Stimulated activated CD4-positive, alpha-beta T cell treated with anti-CD3 and anti-CD28 coated beads, TNF-alpha, amount 100 ng/mL, for 4 hours (primary cell): ENCODE results near the gene RARRES1.
"Not testable (repeated sequence)": the region's sequence is repeated elsewhere in the genome, so short reads cannot be mapped to it uniquely, and the experiment has no call there.

Experiments
- DNase-seq, 3 experiments: peaks; one replicate each; pipeline ENCODE4 v3.0.0-alpha.2; 2020; ENCODE audit warnings: low read depth in 3 of 3

Gene RARRES1

DNA sequence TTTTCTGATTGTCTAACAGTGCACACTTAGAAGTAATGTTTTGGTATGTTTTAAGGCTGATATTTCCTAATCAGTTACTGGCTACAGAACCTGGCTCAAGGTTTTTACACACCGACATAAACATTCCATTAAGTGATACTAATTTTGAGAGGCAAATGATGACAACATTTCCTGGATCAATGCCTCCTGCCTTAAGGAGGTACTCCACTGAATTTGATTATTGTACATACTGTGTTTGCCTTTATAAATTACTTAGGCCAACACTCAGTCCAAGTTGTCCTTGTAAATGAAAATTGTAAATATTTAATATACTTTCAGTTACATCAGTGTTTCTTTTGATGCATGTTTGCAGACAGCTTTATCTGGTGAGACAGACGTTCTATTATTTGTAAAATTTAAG is 35.6 kb downstream of the RARRES1 start:
- no peak for DNase-seq

DNA sequence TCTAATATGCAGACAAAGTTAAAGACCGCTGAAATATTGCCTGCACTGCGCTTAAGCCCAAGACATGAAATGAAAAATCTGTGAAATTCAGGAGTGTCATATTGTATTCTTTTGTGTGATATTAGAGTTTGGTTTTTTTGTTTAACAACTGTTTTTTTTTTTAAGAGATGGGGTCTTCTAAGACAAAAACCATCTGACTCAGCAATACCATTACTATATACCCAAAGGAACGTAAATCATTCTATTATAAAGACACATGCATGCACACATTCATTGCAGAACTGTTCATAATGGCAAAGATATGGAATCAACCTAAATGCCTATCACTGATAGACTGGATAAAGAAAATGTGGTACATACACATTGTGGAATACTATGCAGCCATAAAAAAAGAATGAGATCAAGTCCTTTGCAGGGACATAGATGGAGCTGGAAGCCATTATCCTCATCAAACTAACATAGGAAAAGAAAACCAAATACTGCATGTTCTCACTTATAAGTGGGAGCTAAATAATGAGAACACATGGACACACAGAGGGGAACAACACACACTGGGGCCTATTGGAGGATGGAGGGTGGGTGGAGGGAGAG is 38.3 kb downstream of the RARRES1 start:
- DNase-seq: not testable (repeated sequence)

DNA sequence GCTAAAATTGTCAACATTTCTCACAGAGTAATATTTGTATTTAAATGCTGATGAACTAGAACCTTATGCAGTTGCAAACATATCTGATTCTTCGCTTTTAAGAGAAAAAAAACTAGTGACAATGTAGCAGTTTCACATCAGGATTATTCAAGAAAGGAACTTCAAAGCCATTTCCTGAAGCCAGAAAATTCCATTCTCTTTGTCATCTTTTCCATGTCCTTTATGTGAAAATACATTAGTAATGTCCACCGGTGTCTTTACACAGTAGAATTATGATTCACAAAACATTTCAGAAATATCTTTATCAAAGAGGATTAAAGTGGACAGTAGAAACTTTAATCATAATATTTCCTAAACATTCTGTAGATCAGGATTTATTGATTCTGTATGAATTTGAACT is 47.1 kb downstream of the RARRES1 start:
- DNase-seq: no peak

DNA sequence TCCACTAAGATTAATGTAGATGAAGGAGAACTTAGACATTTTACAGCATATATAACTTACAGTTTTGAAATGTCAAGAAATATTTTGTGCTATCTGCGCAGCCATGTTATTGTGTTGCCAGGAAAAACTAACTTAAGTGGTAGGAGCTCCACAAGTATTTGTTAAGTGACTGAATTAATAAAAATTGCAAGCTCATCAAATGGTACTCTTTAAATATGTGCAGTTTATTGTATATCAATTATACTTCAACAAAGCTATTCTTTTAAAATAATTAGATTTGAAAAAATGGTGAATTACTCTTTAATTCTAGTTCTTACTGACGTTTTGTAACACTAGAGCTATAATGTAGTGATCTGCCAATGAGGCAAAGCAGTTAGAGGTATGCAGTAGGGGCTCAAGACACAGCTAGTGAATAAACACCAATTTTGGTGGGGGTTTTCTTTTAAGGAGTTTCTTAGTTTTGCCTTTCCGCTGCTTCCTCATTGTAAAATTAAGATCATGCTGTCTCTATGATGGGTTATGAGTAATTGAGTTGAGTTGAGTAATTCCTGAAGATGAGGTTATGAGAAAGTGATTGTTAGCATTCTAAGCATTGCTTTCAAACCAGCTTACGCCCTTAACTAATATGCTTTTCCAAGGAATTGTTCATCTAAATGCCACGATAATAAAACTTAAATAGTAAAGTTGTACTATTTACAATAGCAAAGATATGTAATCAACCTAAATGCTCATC is 48.9 kb downstream of the RARRES1 start:
- no peak for DNase-seq

DNA sequence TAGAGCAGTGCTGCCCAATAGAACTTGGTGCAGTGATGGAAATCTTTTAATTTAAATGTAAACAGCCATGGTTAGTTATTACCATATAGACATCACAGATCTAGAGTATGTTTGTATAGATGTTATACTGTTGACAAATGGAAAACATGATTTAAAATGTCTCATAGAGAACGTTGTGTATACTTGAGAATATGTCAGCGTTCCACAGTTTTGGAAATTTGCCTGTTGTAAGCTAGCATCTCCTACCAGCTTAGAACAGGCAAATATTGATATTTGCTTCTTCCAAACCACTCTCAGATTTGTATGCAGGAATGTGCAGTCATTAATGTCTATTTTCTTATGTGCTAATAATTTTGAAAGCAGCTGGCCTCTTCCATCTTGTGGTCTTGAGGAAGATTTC is 51.4 kb downstream of the RARRES1 start:
- DNase-seq: no peak

DNA sequence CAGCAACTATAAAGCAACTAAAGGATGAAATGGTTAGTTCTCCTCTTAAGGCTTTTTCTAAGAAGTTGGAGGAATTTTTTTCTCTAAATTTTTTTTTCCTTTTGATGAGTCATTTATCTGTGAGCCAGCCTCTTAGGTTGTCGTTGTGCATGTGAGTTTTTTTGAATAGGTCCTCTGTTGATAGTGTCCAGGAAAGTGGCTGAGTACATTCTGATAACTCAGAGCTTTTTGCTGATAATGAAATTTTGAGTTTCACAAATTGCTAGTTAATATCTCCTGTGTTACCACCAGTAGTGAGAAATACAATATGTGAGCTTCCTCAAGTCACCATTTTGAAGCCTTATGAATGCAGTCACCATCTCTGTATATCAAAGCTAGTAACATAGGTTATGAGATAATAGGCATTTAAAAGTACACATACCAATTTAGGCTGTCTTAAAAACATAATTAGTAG is 52.7 kb downstream of the RARRES1 start:
- DNase-seq: no peak

DNA sequence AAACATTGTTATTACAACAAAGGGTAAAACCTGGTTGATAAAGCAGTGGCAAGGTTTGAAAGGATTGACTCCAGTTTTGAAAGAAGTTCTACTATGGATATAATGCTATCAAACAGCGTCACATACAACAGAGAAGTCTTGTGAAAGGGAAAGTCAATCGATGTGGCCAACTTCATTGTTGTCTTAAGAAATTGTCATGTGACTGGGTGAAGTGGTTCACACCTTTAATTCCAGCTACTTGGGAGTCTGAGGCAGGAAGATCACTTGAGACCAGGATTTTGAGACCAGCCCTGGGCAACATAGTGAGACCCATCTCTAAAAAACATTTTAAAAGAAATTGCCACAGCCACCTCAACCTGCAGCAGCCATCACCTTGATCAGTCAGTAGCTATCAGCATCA is 53.6 kb downstream of the RARRES1 start:
- no peak for DNase-seq

DNA sequence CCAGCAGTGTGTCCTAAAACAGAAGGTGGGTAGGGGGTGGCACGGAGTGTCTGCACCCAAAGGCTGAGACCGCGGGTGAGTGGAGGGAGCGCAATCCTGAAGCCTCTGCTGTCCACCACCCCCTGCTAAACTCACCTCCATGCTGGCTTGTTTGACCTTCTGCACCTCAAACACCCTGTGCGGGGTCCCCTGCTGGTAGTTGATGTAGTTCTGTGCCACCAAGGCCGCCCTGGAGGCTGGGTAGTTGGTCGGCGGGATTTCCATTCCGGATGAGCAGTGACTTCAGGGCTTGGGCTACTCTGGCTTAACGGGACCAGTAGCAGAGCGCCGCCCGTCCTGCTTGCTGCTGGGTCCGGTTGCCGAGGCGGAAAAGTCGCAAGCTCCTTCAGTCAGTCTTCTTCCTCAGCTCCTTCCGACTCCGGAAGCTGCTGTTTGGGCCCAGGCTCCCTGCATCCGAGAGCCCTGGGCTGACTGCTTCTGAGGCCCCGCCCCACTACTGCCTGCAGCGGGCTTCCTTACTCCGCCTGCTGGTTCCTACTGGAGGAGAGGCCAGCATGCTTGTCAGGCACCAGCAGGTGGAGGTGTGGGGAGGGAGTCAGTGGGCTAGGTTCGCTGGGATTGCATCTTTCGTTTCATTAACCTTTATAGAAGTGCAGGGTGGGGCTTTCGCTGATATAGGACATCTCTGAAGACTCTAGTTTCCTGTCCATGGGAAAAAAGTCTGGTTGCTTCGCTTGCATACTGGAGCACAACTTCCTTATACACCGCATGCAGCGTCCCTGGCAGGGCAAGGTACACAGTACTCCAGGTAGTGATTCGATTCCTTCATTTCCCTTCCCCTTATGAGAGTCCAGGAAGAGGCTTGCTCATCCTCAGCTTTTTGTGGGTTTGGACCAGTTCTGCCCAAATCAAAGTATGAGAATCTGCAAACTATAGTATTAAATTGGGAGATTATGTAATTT is 59.8 kb downstream of the RARRES1 start, which contains the start of gene LXN:
LXN (minus strand) TSS at position 434 of the 962 bp plus-strand sequence; CDS start at position 264, 170 bp downstream.
- DNase-seq: peak; percentile 31 to 53 (median 53)

DNA sequence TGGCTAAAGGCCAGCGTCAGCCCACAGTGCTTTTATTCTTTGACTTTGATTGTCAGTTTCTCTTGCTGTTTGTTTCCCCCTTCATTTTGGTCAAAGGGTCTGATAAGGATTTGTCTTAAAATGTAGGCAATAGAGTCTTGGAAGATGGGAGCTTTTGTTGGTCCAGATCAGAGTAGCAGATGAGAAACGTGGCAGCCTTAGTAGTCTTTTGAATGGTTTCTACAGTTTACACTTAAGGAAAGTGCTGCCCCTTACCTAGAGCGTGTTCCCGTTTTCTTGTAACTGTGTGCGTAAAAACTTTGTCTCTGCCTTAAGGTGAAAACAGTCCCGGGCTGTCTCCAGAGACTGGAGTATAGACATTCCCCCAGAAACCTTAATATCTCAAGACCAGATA is 60.4 kb downstream of the RARRES1 start:
- no peak for DNase-seq

DNA sequence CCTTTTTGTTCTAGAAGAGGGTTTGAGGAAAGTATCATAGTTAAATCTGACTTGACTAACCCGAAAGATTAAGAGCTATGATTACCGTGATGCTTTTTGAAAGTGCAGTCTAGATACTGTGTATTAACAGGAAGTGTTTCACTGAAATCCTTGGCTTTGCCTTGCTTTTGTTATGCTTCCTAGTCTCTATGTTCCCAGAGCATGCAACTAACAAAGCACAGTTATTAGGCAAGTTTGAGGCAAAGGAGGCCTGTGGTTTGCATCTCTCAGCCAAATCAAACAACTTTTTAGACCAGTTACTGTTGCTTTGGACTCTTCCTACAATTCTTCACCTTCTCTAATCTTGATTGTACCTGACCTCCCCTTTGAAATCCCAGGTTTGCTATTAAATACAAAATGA is 63.8 kb downstream of the RARRES1 start:
- DNase-seq: no peak

DNA sequence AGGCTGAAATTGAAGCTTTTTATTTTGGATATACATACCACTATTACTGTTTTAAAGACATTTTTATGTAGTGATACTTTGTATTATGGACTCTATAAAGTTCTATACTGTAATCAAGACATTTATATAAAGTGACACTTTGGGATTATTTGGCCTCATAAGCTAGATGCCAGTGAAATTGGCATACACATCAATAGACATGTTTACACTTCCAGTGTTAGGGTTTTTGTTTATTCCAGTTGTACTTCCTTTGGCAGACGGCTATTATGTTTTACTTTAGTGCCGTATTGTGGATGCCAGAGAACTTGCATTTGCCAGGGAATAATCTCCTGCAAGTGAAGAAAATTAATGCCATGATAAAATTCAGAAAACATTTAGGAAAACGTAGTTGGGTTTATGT is 65.8 kb downstream of the RARRES1 start:
- no peak for DNase-seq

DNA sequence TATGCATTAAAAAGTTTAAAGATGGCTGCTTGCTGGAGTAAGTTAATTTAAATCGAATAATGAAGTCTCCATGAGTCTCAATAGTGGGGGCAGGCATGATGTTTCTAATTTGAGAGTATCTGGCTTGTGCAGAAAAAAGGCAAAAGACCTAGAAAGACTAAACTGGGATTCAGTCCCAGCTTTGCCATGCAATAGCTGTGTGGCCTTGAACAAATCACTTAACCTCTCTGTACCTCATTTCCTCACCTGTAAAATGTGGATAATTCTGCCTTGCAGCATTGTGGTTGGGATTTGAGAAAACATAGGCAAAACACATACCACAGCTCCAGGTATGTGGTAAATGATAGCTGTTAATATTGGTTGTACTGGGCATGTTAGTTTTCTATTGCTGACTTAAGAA is 68.4 kb downstream of the RARRES1 start:
- DNase-seq: no peak

DNA sequence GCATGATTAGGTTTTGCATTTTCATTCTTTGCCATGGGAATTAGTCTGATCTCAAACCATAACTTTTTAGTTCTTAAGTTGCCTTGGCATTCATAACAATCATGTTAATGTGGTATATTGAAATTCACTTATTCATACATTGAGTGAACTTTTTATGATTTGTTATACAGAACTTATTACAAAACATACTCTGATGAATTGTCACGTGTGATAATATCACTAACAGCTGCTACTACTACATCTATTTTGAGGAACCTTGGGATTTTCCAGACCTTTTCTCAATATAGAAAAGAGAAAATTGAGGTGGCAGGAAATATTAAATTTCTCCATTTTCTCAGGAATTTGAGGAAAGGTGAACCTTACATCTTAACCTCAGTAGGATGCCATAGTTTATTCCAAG is 69.0 kb downstream of the RARRES1 start:
- no peak for DNase-seq

DNA sequence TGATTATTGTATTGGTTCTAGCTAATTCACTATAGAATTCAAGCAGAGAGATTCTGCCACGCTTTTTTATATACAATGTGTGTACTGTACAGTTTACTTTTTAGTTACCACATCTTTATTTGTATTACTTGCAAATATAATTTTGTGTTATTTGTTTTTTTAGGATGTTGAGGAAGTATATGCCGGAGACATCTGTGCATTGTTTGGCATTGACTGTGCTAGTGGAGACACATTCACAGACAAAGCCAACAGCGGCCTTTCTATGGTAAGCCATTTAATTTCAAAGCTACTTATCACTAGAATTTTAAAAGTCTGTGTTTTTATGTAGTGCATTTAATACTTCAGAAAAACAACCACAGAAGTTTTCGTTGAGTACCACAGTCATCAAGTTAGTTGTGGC is 71.5 kb downstream of the RARRES1 start:
- DNase-seq: no peak

DNA sequence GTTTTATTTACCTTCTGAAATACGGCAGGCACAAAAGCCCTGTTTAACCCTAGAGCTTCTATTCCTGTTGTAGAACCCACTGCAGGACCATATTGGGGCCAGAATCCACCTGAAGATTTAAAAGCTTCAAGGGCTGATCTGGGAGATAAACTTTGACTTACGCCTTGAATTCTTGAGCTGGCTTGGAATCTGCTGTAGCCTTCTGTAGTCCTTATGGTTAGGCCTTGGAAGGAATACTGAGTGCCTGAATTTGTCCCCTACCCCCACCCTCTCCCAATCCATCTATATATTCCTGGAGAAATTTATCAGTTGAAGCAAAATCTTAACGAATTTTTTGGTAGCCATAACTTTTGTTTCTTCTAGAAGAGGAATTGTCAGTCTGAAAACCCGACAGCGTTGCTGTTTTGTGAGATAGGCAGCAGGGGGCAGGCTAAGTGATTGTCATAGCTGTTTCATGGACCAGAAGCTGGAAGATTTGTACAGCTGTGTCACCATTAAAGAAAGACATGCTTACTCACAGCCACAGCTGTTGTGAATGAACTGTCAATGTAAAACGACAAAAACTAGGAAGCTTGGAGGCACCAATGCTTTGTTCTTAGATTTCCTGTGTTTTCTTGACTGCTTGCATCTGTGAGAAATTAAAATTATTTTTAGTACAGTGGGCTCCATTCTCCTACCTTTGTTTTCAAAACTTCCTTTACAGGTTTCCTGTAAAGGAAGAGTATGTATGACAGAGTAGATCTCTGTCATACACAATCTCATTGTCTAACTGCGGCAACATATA is 72.6 kb downstream of the RARRES1 start:
- peak in 2 of 3 experiments; percentile 9 to 18 for DNase-seq

DNA sequence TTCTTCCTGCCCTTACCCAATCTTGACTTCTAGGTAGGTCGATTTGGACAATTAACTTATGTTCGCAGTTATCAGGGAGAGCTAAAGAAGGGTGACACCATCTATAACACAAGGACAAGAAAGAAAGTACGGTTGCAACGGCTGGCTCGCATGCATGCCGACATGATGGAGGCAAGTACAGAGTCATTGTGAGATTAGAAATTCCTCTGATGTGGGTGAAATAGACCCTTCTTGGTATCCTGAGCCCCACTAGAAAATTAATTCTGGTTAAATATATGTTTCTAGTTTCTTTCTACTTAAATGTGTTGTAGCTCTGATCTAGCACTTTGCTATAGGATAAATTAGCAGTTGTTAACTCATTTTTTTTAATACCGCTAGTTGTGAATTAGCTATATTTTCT is 73.4 kb downstream of the RARRES1 start:
- no peak for DNase-seq

DNA sequence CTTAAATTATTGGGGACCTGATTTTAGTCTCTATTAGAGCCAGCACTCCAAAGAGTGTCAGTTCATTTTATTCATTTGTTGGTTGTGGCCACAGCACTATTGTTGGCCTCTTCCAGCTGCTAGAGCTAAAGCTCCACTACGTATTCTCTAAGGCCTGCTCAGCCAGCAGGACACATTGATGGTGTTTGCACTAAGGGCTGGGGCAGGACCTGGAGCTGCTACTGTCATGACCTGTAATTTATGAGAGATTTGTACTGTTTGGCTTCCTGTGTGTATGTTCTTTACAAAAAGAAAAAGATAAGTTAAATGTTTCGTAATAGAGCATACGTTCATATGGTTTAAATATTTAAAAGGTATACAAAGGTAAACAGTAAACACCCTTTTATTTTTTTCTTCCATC is 79.8 kb downstream of the RARRES1 start:
- no peak for DNase-seq

DNA sequence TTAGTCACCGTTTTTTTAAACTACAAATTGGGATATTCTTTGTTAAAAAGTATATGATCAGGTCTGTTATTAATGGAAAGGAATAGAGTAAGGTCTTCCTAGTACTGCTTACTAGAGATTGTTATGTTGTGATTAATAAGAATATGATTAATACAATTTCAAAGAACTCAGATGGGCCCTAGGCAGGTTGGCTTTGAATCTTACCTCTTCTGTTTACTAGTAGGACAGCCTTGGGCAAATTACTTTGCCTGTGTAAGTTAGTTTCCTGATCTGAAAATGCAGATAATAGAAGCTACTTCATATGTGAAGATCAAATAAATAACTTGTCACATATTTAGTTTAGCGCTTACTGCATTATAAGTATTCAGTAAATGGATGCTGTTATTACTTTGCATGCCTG is 81.1 kb downstream of the RARRES1 start:
- DNase-seq: no peak

DNA sequence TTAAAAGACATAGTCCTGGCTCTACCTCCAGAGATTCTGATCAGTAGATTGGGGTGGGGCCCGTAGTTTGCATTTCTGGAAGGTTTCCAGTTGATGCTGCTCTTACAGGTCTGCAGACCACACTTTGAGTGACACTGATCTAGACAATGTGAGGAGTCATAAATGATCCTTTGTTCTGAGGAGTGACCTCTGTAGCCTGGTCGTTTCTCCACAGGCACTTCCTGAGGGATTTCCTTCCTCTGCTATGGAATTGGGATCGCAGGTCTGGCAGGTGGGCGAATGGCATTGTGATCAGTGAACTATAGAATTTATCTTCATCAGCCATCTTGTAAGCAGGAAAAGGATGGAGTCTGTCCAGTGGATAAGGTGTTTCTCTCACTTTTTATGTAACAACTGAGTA is 82.5 kb downstream of the RARRES1 start:
- no peak for DNase-seq
